AG04449 (cell line): ENCODE measurements around the gene MRPS6.

Experiments used
- CTCF ChIA-PET: fragments of 350-600 bp; formaldehyde crosslinking; extraction: SDS; loops from one replicate; lab custom pipeline; 2021; ENCODE audit warnings: antibody characterized with exemption; lab: Yijun Ruan, JAX
- POLR2A ChIA-PET: fragments of 400-600, 350-600 bp; formaldehyde crosslinking; extraction: SDS; loops from one replicate; lab custom pipeline; 2020; ENCODE audit warnings: antibody characterized with exemption, inconsistent platforms; lab: Yijun Ruan, JAX
- DNase-seq: peaks from one replicate; pipeline ENCODE4 v3.0.0-alpha.2; 2010; ENCODE audit warnings: low read depth, low spot score
- H3K4me3 ChIP-seq: 2 replicates; pipeline ENCODE4 v1.5.1; 2011; ENCODE audit warnings: low read depth, mild to moderate bottlenecking, control low read depth, low read length
- TF ChIP-seq, protein P1 (sequence below): IDR thresholded peaks from one replicate; pipeline ENCODE4 v1.5.1; 2011; ENCODE audit warnings: mild to moderate bottlenecking, moderate library complexity, low read length, control low read depth, inconsistent platforms; ENCODE audit not compliant: insufficient read depth; ENCODE audit errors: missing control alignments

Gene MRPS6

GRCh38 chr21:34061983-34062382 is 11.4 kb upstream of the MRPS6 start:
- POLR2A ChIA-PET, result no interaction called here
- TF ChIP-seq, protein P1, sequence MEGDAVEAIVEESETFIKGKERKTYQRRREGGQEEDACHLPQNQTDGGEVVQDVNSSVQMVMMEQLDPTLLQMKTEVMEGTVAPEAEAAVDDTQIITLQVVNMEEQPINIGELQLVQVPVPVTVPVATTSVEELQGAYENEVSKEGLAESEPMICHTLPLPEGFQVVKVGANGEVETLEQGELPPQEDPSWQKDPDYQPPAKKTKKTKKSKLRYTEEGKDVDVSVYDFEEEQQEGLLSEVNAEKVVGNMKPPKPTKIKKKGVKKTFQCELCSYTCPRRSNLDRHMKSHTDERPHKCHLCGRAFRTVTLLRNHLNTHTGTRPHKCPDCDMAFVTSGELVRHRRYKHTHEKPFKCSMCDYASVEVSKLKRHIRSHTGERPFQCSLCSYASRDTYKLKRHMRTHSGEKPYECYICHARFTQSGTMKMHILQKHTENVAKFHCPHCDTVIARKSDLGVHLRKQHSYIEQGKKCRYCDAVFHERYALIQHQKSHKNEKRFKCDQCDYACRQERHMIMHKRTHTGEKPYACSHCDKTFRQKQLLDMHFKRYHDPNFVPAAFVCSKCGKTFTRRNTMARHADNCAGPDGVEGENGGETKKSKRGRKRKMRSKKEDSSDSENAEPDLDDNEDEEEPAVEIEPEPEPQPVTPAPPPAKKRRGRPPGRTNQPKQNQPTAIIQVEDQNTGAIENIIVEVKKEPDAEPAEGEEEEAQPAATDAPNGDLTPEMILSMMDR, result no peak
- CTCF ChIA-PET, result no interaction called here
- DNase-seq, result no peak
- H3K4me3 ChIP-seq, result no peak overlapping the region

DNA sequence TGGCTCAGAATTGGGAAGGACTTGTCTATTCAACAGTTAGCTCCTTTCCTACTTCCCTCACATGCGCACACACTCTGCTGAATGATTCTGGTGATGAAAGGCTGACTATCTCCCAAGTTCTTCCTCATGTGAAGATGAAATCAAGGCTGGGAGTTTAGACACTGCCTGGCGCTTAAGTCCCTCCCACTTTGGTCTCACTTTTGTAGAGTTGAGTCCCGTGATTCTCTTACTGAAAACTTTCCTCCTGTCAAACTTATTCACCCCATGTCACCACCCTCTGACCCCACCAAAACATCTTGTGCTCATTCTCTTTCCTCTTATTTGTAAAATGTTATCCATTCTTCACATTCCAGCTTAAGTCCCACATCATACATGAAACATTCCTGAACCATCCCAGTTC is 8.4 kb upstream of the MRPS6 start:
- DNase-seq, result no peak
- ChIA-PET CTCF (interaction anchor here (0.6 to 2.1 kb wide), 2 partner anchors 88 to 141 kb away, joined by 3 to 8 read pairs; no protein-coding TSS in a partner anchor), POLR2A (no interaction called here)
- TF ChIP-seq, protein P1, result no peak
- H3K4me3 ChIP-seq, result no peak overlapping the region

DNA sequence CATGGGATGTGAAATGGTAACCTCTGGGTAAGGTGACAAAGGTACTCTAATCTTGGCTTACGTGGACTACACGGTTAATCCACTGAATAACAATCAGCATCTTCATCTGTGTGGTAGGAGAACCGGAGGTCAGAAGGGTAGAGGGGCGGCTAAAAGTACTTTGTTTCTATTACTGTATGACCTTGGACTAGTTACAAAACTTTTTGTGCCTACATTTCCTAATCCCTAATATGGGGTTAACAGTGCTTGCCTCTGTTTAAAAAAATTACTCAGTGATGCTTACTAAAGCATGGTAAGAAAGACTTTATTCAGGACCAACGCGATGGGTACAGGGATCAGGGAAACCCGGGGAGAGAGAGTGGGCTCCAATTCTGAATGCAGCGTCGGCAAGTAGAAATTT is 1.7 kb upstream of the MRPS6 start:
- TF ChIP-seq, protein P1, result no peak
- CTCF ChIA-PET, result interaction anchor here (1.2 kb wide), 1 partner anchor 148 kb away, joined by 4 read pairs; no protein-coding TSS in a partner anchor
- POLR2A ChIA-PET, result no interaction called here
- no peak for DNase-seq
- H3K4me3 ChIP-seq, result no peak overlapping the region

DNA sequence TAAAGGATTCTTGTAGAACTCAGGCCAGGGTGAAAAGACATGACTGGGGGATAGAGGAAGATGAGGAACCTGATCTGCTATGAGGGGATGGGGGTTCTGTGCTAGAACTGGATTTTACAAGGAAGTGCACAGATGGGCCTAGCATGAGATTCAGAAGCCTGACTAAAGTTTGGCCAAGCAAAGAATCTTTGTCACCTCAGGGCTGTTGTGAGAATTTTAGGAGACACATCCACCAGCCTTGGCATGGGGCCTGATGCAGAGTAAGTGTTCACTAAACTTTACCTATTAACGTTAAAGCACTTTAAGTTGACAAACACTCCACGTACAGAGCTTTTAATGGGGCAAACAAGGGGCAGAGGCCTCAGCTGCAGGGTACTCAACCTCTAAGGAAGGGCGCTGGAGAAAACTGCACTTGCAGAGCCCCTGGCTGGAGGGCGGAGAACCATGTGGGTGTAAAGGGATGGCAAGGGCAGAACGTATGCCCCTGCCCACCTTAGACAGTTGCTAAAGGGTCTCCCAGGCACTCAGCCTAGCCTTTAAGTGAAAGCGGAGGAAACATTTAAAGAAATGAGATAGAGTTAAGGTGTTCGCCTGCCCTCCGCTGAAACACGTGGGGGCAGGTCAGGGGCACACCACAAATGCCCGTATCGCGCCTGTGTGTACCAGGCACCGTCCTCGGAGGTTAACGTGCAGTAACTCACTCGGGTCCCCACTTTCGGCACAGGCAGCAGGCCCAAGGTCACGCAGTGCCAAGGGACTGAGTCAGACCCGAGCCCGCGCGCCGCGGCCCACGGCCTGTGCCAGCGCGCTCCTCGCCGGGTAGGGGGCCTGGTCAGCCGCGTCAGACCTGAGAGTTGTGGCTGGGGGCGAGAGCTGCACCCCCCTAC is 990 bp upstream of the MRPS6 start:
- DNase-seq, result no peak
- TF ChIP-seq, protein P1, result no peak
- peak overlapping the region; percentile 58 for H3K4me3 ChIP-seq
- CTCF ChIA-PET, result interaction anchor here (1.3 to 5.1 kb wide), 3 partner anchors 9 to 271 kb away, joined by 3 to 37 read pairs (median 7); no protein-coding TSS in a partner anchor
- POLR2A ChIA-PET, result interaction anchor here (1.5 kb wide), 2 partner anchors 95 to 148 kb away, joined by 6 to 8 read pairs; no protein-coding TSS in a partner anchor

DNA sequence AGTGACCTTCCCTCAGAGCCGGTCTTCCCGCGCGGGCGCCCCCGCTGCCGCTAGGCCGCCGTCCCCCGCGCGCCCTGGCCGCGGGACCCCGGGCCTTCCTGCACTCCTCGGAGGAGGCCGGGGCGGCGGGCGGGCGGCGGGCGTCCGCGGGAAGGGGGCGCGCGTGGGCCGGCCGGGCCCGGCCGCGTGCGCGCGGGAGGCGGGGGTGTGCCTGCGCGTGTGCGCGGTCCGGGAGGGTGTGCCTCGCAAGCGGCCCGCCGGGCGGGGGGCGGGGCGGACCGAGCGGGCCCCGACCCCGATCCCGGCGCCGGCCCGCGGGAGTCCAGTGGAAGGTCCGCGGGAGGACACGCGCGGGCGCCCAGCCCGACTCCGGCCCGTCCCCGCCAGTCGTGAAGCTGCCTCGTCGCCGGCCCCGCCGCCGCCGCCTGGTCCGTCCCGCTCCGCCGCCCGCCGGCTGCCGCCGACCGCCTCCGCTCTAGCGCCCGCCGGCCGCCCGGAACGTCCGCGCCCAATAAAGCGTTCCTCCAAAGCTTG is 438 bp downstream of the MRPS6 start:
- H3K4me3 ChIP-seq, result peak overlapping the region; percentile 85
- TF ChIP-seq, protein P1, result no peak
- CTCF ChIA-PET, result interaction anchor here (0.6 to 5.1 kb wide), 8 partner anchors 11 to 280 kb away, joined by 3 to 37 read pairs (median 8); no protein-coding TSS in a partner anchor
- DNase-seq, result no peak
- POLR2A ChIA-PET, result interaction anchor here (0.8 to 1.5 kb wide), 3 partner anchors 96 to 149 kb away, joined by 3 to 8 read pairs (median 6); no protein-coding TSS in a partner anchor
